ENCODE data around the gene SORCS2. TPM values are rescaled to one million over a fixed set of nuclear protein-coding genes. Genes with fewer than 3 reads are reported as not detected.

SORCS2 gene
- total and polyA plus RNA-seq, 2 experiments from 2014 or later, result 0.92 to 6.9 TPM

GRCh38 chr4:7444731-7445130 lies 252.4 kb downstream of the SORCS2 start:
- Histone ChIP-seq H3K9me3 (ENCODE audit: low read depth) (no peaks in the 10 kb centered on the region), H3K4me3 (no peak overlapping the region), H3K27ac (no peak overlapping the region), H3K27me3 (no peaks in the 10 kb centered on the region), H3K36me3 (no peaks in the 10 kb centered on the region), H3K4me1 (ENCODE audit: low read depth) (no peaks in the 10 kb centered on the region)
- TF ChIP-seq CTCF (IDR thresholded peaks at IDR 0.05; ENCODE audit: low read depth, low read length), result no peak
- no peak for DNase-seq (ENCODE audit: low read depth in 1 of 2, low spot score in 1 of 2)

GRCh38 chr4:7447236-7447635 lies 254.9 kb downstream of the SORCS2 start:
- DNase-seq (ENCODE audit: low read depth in 1 of 2, low spot score in 1 of 2), result no peak
- Histone ChIP-seq H3K9me3 (ENCODE audit: low read depth) (no peaks in the 10 kb centered on the region), H3K36me3 (no peaks in the 10 kb centered on the region), H3K27ac (no peak overlapping the region), H3K27me3 (no peaks in the 10 kb centered on the region), H3K4me3 (no peak overlapping the region), H3K4me1 (ENCODE audit: low read depth) (no peaks in the 10 kb centered on the region)
- TF ChIP-seq CTCF (IDR thresholded peaks at IDR 0.05; ENCODE audit: low read depth, low read length), result no peak

GRCh38 chr4:7448036-7448435 lies 255.7 kb downstream of the SORCS2 start:
- Histone ChIP-seq H3K4me3 (no peak overlapping the region), H3K27me3 (no peaks in the 10 kb centered on the region), H3K36me3 (no peaks in the 10 kb centered on the region), H3K9me3 (ENCODE audit: low read depth) (no peaks in the 10 kb centered on the region), H3K4me1 (ENCODE audit: low read depth) (no peaks in the 10 kb centered on the region), H3K27ac (no peak overlapping the region)
- DNase-seq (ENCODE audit: low read depth in 1 of 2, low spot score in 1 of 2), result no peak
- no peak for TF ChIP-seq CTCF (IDR thresholded peaks at IDR 0.05; ENCODE audit: low read depth, low read length)

- no peaks in the 10 kb centered on the region for H3K4me1 ChIP-seq (ENCODE audit: low read depth)
- H3K9me3 ChIP-seq (ENCODE audit: low read depth), result no peaks in the 10 kb centered on the region
- no peak for TF ChIP-seq CTCF (IDR thresholded peaks at IDR 0.05; ENCODE audit: low read depth, low read length)
- no peaks in the 10 kb centered on the region for H3K27me3 ChIP-seq
- DNase-seq (ENCODE audit: low read depth in 1 of 2, low spot score in 1 of 2), result no peak
- H3K4me3 ChIP-seq, result no peak overlapping the region
- no peaks in the 10 kb centered on the region for H3K36me3 ChIP-seq
- H3K27ac ChIP-seq, result no peak overlapping the region
Observed at GRCh38 chr4:7450775-7451433, 258.6 kb downstream of the SORCS2 start.

- Histone ChIP-seq H3K27ac (no peak overlapping the region), H3K4me1 (ENCODE audit: low read depth) (no peaks in the 10 kb centered on the region), H3K9me3 (ENCODE audit: low read depth) (no peaks in the 10 kb centered on the region), H3K27me3 (no peaks in the 10 kb centered on the region), H3K4me3 (no peak overlapping the region), H3K36me3 (no peaks in the 10 kb centered on the region)
- no peak for TF ChIP-seq CTCF (IDR thresholded peaks at IDR 0.05; ENCODE audit: low read depth, low read length)
- no peak for DNase-seq (ENCODE audit: low read depth in 1 of 2, low spot score in 1 of 2)
Observed at GRCh38 chr4:7451434-7451789, 259.1 kb downstream of the SORCS2 start.

Measured in cardiac muscle cell (in vitro differentiated cells and primary cell).